ENCODE data around the gene TWIST2.

The TWIST2 gene

GRCh38 chr2:238912916-238913875 is 65.3 kb downstream of the TWIST2 start:
- no peak for DNase-seq (ENCODE audit: low read depth)
- H3K4me3 ChIP-seq (ENCODE audit: control insufficient read depth, low read depth, low read length): no peak overlapping the region
- no peak for TF ChIP-seq CTCF (conservative IDR thresholded peaks at IDR 0.05; ENCODE audit: control insufficient read depth, insufficient read depth, low read depth, low read length)

GRCh38 chr2:238913931-238914647 is 66.2 kb downstream of the TWIST2 start:
- H3K4me3 ChIP-seq (ENCODE audit: control insufficient read depth, low read depth, low read length): no peak overlapping the region
- peak; percentile 40 for DNase-seq (ENCODE audit: low read depth)
- TF ChIP-seq CTCF (conservative IDR thresholded peaks at IDR 0.05; ENCODE audit: control insufficient read depth, insufficient read depth, low read depth, low read length): no peak

- no peak for TF ChIP-seq CTCF (conservative IDR thresholded peaks at IDR 0.05; ENCODE audit: control insufficient read depth, insufficient read depth, low read depth, low read length)
- DNase-seq (ENCODE audit: low read depth): peak; percentile 78
These were observed 66.7 kb downstream of the TWIST2 start for GRCh38 chr2:238914648-238915015.

GRCh38 chr2:238915196-238915595 is 67.3 kb downstream of the TWIST2 start:
- no peak for TF ChIP-seq CTCF (conservative IDR thresholded peaks at IDR 0.05; ENCODE audit: control insufficient read depth, insufficient read depth, low read depth, low read length)
- peak; percentile 62 for DNase-seq (ENCODE audit: low read depth)
- no peak overlapping the region for H3K4me3 ChIP-seq (ENCODE audit: control insufficient read depth, low read depth, low read length)

More at GRCh38 chr2:238914648-238915015, 66.7 kb downstream of the TWIST2 start:
- H3K4me3 ChIP-seq (ENCODE audit: control insufficient read depth, low read depth, low read length): no peak overlapping the region

- no peak for DNase-seq (ENCODE audit: low read depth)
- no peak for TF ChIP-seq CTCF (conservative IDR thresholded peaks at IDR 0.05; ENCODE audit: control insufficient read depth, insufficient read depth, low read depth, low read length)
These were observed 67.7 kb downstream of the TWIST2 start for GRCh38 chr2:238915596-238915995.

GRCh38 chr2:238916176-238916874 is 68.4 kb downstream of the TWIST2 start:
- H3K4me3 ChIP-seq (ENCODE audit: control insufficient read depth, low read depth, low read length): no peak overlapping the region
- TF ChIP-seq CTCF (conservative IDR thresholded peaks at IDR 0.05; ENCODE audit: control insufficient read depth, insufficient read depth, low read depth, low read length): no peak
- DNase-seq (ENCODE audit: low read depth): no peak

More at GRCh38 chr2:238915596-238915995, 67.7 kb downstream of the TWIST2 start:
- no peak overlapping the region for H3K4me3 ChIP-seq (ENCODE audit: control insufficient read depth, low read depth, low read length)
